ENCODE data around the gene CDC73.

Gene CDC73

GRCh38 chr1:193156822-193157142 is 35.0 kb downstream of the CDC73 start:
- DNase-seq (ENCODE audit: insufficient read length, low spot score) (no peak), FAIRE-seq (no peak)
- TF ChIP-seq PAX5 (IDR thresholded peaks at IDR 0.05; ENCODE audit: insufficient read depth, low read length, severe bottlenecking) = no peak
- no peak for TF ChIP-seq POLR2A (IDR thresholded peaks at IDR 0.05; ENCODE audit: low read depth, low read length)
- no peak for TF ChIP-seq POU2F2 (IDR thresholded peaks at IDR 0.05; ENCODE audit: low read depth, low read length)
- TF ChIP-seq SPI1 (IDR thresholded peaks at IDR 0.05; ENCODE audit: low read depth, low read length) = no peak
- no peak for TF ChIP-seq TAF1 (IDR thresholded peaks at IDR 0.05; ENCODE audit: low read depth, low read length)
- TF ChIP-seq POLR2AphosphoS5 (IDR thresholded peaks at IDR 0.05; ENCODE audit: low read depth, low read length) = no peak

- FAIRE-seq (no peak), DNase-seq (ENCODE audit: insufficient read length, low spot score) (no peak)
- TF ChIP-seq PAX5 (IDR thresholded peaks at IDR 0.05; ENCODE audit: insufficient read depth, low read length, severe bottlenecking) (no peak), POU2F2 (IDR thresholded peaks at IDR 0.05; ENCODE audit: low read depth, low read length) (no peak), POLR2A (IDR thresholded peaks at IDR 0.05; ENCODE audit: low read depth, low read length) (no peak), SPI1 (IDR thresholded peaks at IDR 0.05; ENCODE audit: low read depth, low read length) (no peak), TAF1 (IDR thresholded peaks at IDR 0.05; ENCODE audit: low read depth, low read length) (no peak), POLR2AphosphoS5 (IDR thresholded peaks at IDR 0.05; ENCODE audit: low read depth, low read length) (no peak)
Measured at GRCh38 chr1:193157360-193157759, 35.5 kb downstream of the CDC73 start.

GRCh38 chr1:193176113-193176512 is 54.3 kb downstream of the CDC73 start:
- FAIRE-seq = no peak

GRCh38 chr1:193176788-193177187 is 55.0 kb downstream of the CDC73 start:
- DNase-seq (ENCODE audit: insufficient read length, low spot score) (no peak), FAIRE-seq (no peak)
- no peak for TF ChIP-seq POLR2A (IDR thresholded peaks at IDR 0.05; ENCODE audit: low read depth, low read length)

More at GRCh38 chr1:193176113-193176512, 54.3 kb downstream of the CDC73 start:
- DNase-seq (ENCODE audit: insufficient read length, low spot score) = no peak
- TF ChIP-seq POLR2A (IDR thresholded peaks at IDR 0.05; ENCODE audit: low read depth, low read length) (no peak), POU2F2 (IDR thresholded peaks at IDR 0.05; ENCODE audit: low read depth, low read length) (no peak), TAF1 (IDR thresholded peaks at IDR 0.05; ENCODE audit: low read depth, low read length) (no peak), POLR2AphosphoS5 (IDR thresholded peaks at IDR 0.05; ENCODE audit: low read depth, low read length) (no peak), SPI1 (IDR thresholded peaks at IDR 0.05; ENCODE audit: low read depth, low read length) (no peak)

GRCh38 chr1:193179094-193179493 is 57.3 kb downstream of the CDC73 start:
- TF ChIP-seq SPI1 (IDR thresholded peaks at IDR 0.05; ENCODE audit: low read depth, low read length) (no peak), PAX5 (IDR thresholded peaks at IDR 0.05; ENCODE audit: insufficient read depth, low read length, severe bottlenecking) (no peak), TAF1 (IDR thresholded peaks at IDR 0.05; ENCODE audit: low read depth, low read length) (no peak), POLR2A (IDR thresholded peaks at IDR 0.05; ENCODE audit: low read depth, low read length) (no peak), POLR2AphosphoS5 (IDR thresholded peaks at IDR 0.05; ENCODE audit: low read depth, low read length) (no peak), POU2F2 (IDR thresholded peaks at IDR 0.05; ENCODE audit: low read depth, low read length) (no peak)
- FAIRE-seq = no peak
- DNase-seq (ENCODE audit: insufficient read length, low spot score) = no peak

- no peak for FAIRE-seq
- no peak for DNase-seq (ENCODE audit: insufficient read length, low spot score)
- TF ChIP-seq SPI1 (IDR thresholded peaks at IDR 0.05; ENCODE audit: low read depth, low read length) (no peak), TAF1 (IDR thresholded peaks at IDR 0.05; ENCODE audit: low read depth, low read length) (no peak), POU2F2 (IDR thresholded peaks at IDR 0.05; ENCODE audit: low read depth, low read length) (no peak), POLR2AphosphoS5 (IDR thresholded peaks at IDR 0.05; ENCODE audit: low read depth, low read length) (no peak), POLR2A (IDR thresholded peaks at IDR 0.05; ENCODE audit: low read depth, low read length) (no peak)
Measured at GRCh38 chr1:193181536-193181935, 59.7 kb downstream of the CDC73 start.

GRCh38 chr1:193181985-193182384 is 60.2 kb downstream of the CDC73 start:
- TF ChIP-seq POU2F2 (IDR thresholded peaks at IDR 0.05; ENCODE audit: low read depth, low read length) (no peak), POLR2AphosphoS5 (IDR thresholded peaks at IDR 0.05; ENCODE audit: low read depth, low read length) (no peak), PAX5 (IDR thresholded peaks at IDR 0.05; ENCODE audit: insufficient read depth, low read length, severe bottlenecking) (no peak)
- FAIRE-seq = no peak
- no peak for DNase-seq (ENCODE audit: insufficient read length, low spot score)

- DNase-seq (ENCODE audit: insufficient read length, low spot score) = no peak
Measured at GRCh38 chr1:193183019-193183627, 61.3 kb downstream of the CDC73 start.

GRCh38 chr1:193184776-193185175 is 62.9 kb downstream of the CDC73 start:
- TF ChIP-seq SPI1 (IDR thresholded peaks at IDR 0.05; ENCODE audit: low read depth, low read length) (no peak), POLR2A (IDR thresholded peaks at IDR 0.05; ENCODE audit: low read depth, low read length) (no peak), TAF1 (IDR thresholded peaks at IDR 0.05; ENCODE audit: low read depth, low read length) (no peak), POU2F2 (IDR thresholded peaks at IDR 0.05; ENCODE audit: low read depth, low read length) (no peak), PAX5 (IDR thresholded peaks at IDR 0.05; ENCODE audit: insufficient read depth, low read length, severe bottlenecking) (no peak), POLR2AphosphoS5 (IDR thresholded peaks at IDR 0.05; ENCODE audit: low read depth, low read length) (no peak)
- FAIRE-seq (no peak), DNase-seq (ENCODE audit: insufficient read length, low spot score) (no peak)

More at GRCh38 chr1:193183019-193183627, 61.3 kb downstream of the CDC73 start:
- TF ChIP-seq SPI1 (IDR thresholded peaks at IDR 0.05; ENCODE audit: low read depth, low read length) = no peak
- FAIRE-seq = peak; percentile 5

GRCh38 chr1:193185211-193185610 is 63.4 kb downstream of the CDC73 start:
- TF ChIP-seq POLR2AphosphoS5 (IDR thresholded peaks at IDR 0.05; ENCODE audit: low read depth, low read length) (no peak), SPI1 (IDR thresholded peaks at IDR 0.05; ENCODE audit: low read depth, low read length) (no peak), POU2F2 (IDR thresholded peaks at IDR 0.05; ENCODE audit: low read depth, low read length) (no peak), TAF1 (IDR thresholded peaks at IDR 0.05; ENCODE audit: low read depth, low read length) (no peak), POLR2A (IDR thresholded peaks at IDR 0.05; ENCODE audit: low read depth, low read length) (no peak), PAX5 (IDR thresholded peaks at IDR 0.05; ENCODE audit: insufficient read depth, low read length, severe bottlenecking) (no peak)
- no peak for FAIRE-seq
- no peak for DNase-seq (ENCODE audit: insufficient read length, low spot score)
